K562 (cell line): ENCODE measurements around the gene SMURF1. TPM values are rescaled to one million over a fixed set of nuclear protein-coding genes. Genes with fewer than 3 reads are reported as not detected.

Source experiments
- EGR1 ChIP-seq: fragments of 450-650 bp; conservative IDR thresholded peaks from 2 replicates; pipeline ENCODE4 v1.6.1; 2017; ENCODE audit warnings: mild to moderate bottlenecking
- EP300 ChIP-seq: IDR thresholded peaks from 2 replicates; pipeline ENCODE4 v1.6.1; 2012; ENCODE audit warnings: low read length, improper control_type of control experiment
- FOXJ3 ChIP-seq: sonication (generic); formaldehyde crosslinking; IDR thresholded peaks from 2 replicates; pipeline ENCODE4 v1.4.0; 2020; ENCODE audit warnings: mild to moderate bottlenecking, missing genetic modification reagents
- GTF3C2 ChIP-seq: IDR thresholded peaks from 3 replicates; pipeline ENCODE4 v1.6.1; 2011; ENCODE audit warnings: borderline replicate concordance, mild to moderate bottlenecking, moderate library complexity; ENCODE audit not compliant: insufficient read length; ENCODE audit errors: extremely low read depth
- MTF1 ChIP-seq: fragments of 250-450 bp; sonication (Bioruptor Pico); IDR thresholded peaks from 2 replicates; pipeline ENCODE4 v1.9.0; 2021; ENCODE audit warnings: moderate library complexity, mild to moderate bottlenecking, inconsistent platforms, borderline replicate concordance
- PHB ChIP-seq: fragments of 250-450 bp; sonication (Bioruptor Pico); IDR thresholded peaks from 2 replicates; pipeline ENCODE4 v1.5.0; 2021
- POLR2G ChIP-seq: fragments of 200-400 bp; formaldehyde crosslinking; IDR thresholded peaks from 2 replicates; pipeline ENCODE4 v1.6.1; 2017; ENCODE audit warnings: low read depth, mild to moderate bottlenecking, antibody characterized with exemption, low read length, moderate library complexity
- POU5F1 ChIP-seq: fragments of 150-350 bp; IDR thresholded peaks from 2 replicates; pipeline ENCODE4 v1.6.1; 2014; ENCODE audit warnings: borderline replicate concordance, low read length, low read depth, mild to moderate bottlenecking; ENCODE audit not compliant: partially characterized antibody
- PYGO2 ChIP-seq: fragments of 450-650 bp; IDR thresholded peaks from 2 replicates; pipeline ENCODE4 v1.6.1; 2016; ENCODE audit warnings: mild to moderate bottlenecking, missing genetic modification characterization, moderate library complexity, missing compliant biosample characterization
- ZNF175 ChIP-seq: fragments of 200-800 bp; sonication (Bioruptor generic); IDR thresholded peaks from 2 replicates; pipeline ENCODE4 v1.6.1; 2016; ENCODE audit warnings: low read depth, mild to moderate bottlenecking, missing genetic modification characterization, missing compliant biosample characterization
- ZNF197 ChIP-seq: fragments of 200-800 bp; sonication (Bioruptor generic); IDR thresholded peaks from 2 replicates; pipeline ENCODE4 v1.6.1; 2016; ENCODE audit warnings: low read depth, missing genetic modification characterization, missing compliant biosample characterization
- ZNF668 ChIP-seq: fragments of 250-450 bp; sonication (Bioruptor Pico); IDR thresholded peaks from 2 replicates; pipeline ENCODE4 v1.8.0; 2022; ENCODE audit warnings: mild to moderate bottlenecking, inconsistent platforms
- ZNF699 ChIP-seq: fragments of 250-450 bp; sonication (Bioruptor Pico); IDR thresholded peaks from 2 replicates; pipeline ENCODE4 v1.8.0; 2021; ENCODE audit warnings: mild to moderate bottlenecking, moderate library complexity; ENCODE audit not compliant: insufficient replicate concordance
- ZNF75A ChIP-seq: fragments of 450-650 bp; formaldehyde crosslinking; IDR thresholded peaks from 2 replicates; pipeline ENCODE4 v1.4.0; 2020; ENCODE audit warnings: mild to moderate bottlenecking
- polyA plus RNA-seq, 8 experiments: library from polyadenylated mRNA; depleted of rRNA in 4 of 8; stranded (reverse) in 5 of 8; unstranded in 3 of 8; fragments of >200 nt; fragmentation: Nextera tagmentation in 2 of 8; fragmentation: Illumina TruSeq in 1 of 8; extraction: Ambion mirVana in 2 of 8; extraction: Trizol in 1 of 8; gene quantifications; 2 replicates each; pipeline versions ENCODE4 v1.2.1 to v1.2.3, GENCODE V29; 2011 to 2014; ENCODE audit warnings: inconsistent platforms in 1 of 8, missing spikeins in 1 of 8
- total RNA-seq, 7 experiments: library from RNA; depleted of rRNA in 6 of 7; stranded (reverse); fragments of >200 nt in 6 of 7; fragmentation: Illumina TruSeq in 2 of 7; extraction: Trizol in 2 of 7; gene quantifications; 2 replicates each; pipeline versions ENCODE4 v1.2.1 to v1.2.3, GENCODE V29; 2011 to 2021; ENCODE audit warnings: low replicate concordance in 1 of 7
- TF ChIP-seq, protein P1 (sequence below): fragments of 250-450 bp; sonication (Bioruptor Pico); IDR thresholded peaks from 2 replicates; pipeline ENCODE4 v1.4.0; 2020; ENCODE audit warnings: mild to moderate bottlenecking
- TF ChIP-seq, protein P2 (sequence below), 2 experiments: IDR thresholded peaks in 1 of 2; conservative IDR thresholded peaks in 1 of 2; 2 replicates each; pipeline ENCODE4 v1.6.1; 2016; ENCODE audit warnings: low read depth in 2 of 2, mild to moderate bottlenecking in 1 of 2, missing compliant biosample characterization in 1 of 2, missing genetic modification characterization in 1 of 2, moderate library complexity in 1 of 2
- TF ChIP-seq, protein P3 (sequence below), 3 experiments: fragments of 200-800 bp in 1 of 3; sonication (Bioruptor generic) in 1 of 3; sonication (generic) in 1 of 3; formaldehyde crosslinking in 1 of 3; IDR thresholded peaks; 2 replicates each; pipeline versions ENCODE4 v1.6.1 to v1.8.0; 2016 to 2022; ENCODE audit warnings: mild to moderate bottlenecking in 2 of 3, missing compliant biosample characterization in 2 of 3, missing genetic modification characterization in 2 of 3, missing genetic modification reagents in 1 of 3

SMURF1 gene
- total and polyA plus RNA-seq, 9 of the 15 experiments (the other 6 are each of a cell fraction or from before 2014, with no cell fraction given): 1.0 to 20.1 (median 12.6) TPM

DNA sequence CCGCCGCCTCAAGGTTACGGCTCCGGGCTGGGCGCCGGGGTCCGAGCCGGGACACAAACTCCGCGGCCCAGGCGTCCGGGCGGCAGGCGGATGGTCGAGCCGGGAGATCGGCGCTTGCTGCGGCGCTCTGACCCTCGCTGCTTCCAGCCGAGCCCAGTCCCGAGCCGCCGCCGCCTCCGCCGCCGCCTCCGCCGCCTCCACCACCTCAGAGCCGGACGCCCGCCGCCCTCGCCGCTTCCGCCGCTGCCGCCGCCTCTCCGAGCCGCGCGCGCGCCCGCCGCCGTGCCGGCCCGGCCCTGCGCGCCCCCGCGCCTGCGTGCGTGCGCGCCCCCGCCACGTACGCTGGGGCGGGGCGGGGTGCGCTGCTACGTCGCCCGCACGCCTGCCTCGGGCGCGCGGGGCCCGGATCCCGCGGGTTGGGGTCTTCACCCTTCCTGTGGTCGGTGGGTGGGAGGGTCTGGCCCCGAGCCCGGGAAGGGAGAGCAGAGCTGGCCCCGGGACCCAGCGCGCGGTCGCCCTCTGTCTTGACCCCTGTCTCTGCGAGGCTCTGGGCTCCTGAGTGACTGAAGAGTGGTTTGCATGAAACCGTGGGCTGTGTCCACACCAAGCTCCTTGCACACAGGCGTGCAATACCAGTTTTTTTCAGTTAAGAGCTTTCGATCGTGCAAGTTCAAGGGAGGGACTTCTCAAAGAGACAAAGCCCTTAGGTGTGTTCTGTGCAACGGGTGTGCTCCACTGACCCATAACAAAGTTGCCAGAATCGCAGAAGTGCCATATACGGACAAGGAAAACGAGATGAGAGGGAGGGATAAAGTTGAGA lies at the start of gene SMURF1 (continued):
- TF ChIP-seq, protein P1, sequence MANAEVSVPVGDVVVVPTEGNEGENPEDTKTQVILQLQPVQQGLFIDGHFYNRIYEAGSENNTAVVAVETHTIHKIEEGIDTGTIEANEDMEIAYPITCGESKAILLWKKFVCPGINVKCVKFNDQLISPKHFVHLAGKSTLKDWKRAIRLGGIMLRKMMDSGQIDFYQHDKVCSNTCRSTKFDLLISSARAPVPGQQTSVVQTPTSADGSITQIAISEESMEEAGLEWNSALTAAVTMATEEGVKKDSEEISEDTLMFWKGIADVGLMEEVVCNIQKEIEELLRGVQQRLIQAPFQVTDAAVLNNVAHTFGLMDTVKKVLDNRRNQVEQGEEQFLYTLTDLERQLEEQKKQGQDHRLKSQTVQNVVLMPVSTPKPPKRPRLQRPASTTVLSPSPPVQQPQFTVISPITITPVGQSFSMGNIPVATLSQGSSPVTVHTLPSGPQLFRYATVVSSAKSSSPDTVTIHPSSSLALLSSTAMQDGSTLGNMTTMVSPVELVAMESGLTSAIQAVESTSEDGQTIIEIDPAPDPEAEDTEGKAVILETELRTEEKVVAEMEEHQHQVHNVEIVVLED (CRISPR knock-in tag): peak; percentile 99
- TF ChIP-seq EP300: no peak
- TF ChIP-seq POU5F1: no peak
- TF ChIP-seq ZNF75A: no peak
- peak; percentile 61 for TF ChIP-seq EGR1
- no peak for TF ChIP-seq FOXJ3 (CRISPR knock-in tag)
- TF ChIP-seq ZNF175 (CRISPR knock-in tag): peak; percentile 86; the same call in 1 of the 2 replicates
- TF ChIP-seq, protein P2, sequence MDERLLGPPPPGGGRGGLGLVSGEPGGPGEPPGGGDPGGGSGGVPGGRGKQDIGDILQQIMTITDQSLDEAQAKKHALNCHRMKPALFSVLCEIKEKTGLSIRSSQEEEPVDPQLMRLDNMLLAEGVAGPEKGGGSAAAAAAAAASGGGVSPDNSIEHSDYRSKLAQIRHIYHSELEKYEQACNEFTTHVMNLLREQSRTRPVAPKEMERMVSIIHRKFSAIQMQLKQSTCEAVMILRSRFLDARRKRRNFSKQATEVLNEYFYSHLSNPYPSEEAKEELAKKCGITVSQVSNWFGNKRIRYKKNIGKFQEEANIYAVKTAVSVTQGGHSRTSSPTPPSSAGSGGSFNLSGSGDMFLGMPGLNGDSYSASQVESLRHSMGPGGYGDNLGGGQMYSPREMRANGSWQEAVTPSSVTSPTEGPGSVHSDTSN (CRISPR knock-in tag; IDR thresholded peaks at IDR 0.05; ENCODE audit: low read depth): no peak
- TF ChIP-seq, protein P2 (tag; conservative IDR thresholded peaks at IDR 0.05; ENCODE audit: low read depth): no peak
- peak; percentile 98; the same call in 1 of the 2 replicates for TF ChIP-seq ZNF197 (CRISPR knock-in tag)
- TF ChIP-seq ZNF699: no peak
- TF ChIP-seq MTF1: no peak
- TF ChIP-seq PHB (CRISPR knock-in tag): 0 out of 2 replicates have a peak, but pooled peaks have one; percentile 35
- peak; percentile 86 for TF ChIP-seq POLR2G
- TF ChIP-seq, protein P3, sequence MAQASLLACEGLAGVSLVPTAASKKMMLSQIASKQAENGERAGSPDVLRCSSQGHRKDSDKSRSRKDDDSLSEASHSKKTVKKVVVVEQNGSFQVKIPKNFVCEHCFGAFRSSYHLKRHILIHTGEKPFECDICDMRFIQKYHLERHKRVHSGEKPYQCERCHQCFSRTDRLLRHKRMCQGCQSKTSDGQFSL (CRISPR knock-in tag; IDR thresholded peaks at IDR 0.05): no peak
- TF ChIP-seq, protein P3 (tag; IDR thresholded peaks at IDR 0.05): peak in 1 of 2 experiments; percentile 46; a peak in 1 of 4 replicates
- TF ChIP-seq PYGO2 (tag): no peak
- no peak for TF ChIP-seq GTF3C2
- TF ChIP-seq ZNF668 (CRISPR knock-in tag): no peak
